HepG2 (cell line): ENCODE results near the gene GTF2A1. TPM values are rescaled to one million over a fixed set of nuclear protein-coding genes. Genes with fewer than 3 reads are reported as not detected.
A peak's percentile ranks its signal among the peaks of the same experiment; 100 is the strongest.

Experiments
- AFF4 ChIP-seq: sonication (generic); formaldehyde crosslinking; IDR thresholded peaks from 2 replicates; pipeline ENCODE4 v1.4.0; 2020; ENCODE audit warnings: missing genetic modification reagents
- FOXC1 ChIP-seq: sonication (generic); formaldehyde crosslinking; IDR thresholded peaks from 2 replicates; pipeline ENCODE4 v1.8.0; 2022; ENCODE audit warnings: mild to moderate bottlenecking, missing genetic modification reagents, borderline replicate concordance
- HNRNPK ChIP-seq: fragments of 200-400 bp; formaldehyde crosslinking; IDR thresholded peaks from 2 replicates; pipeline ENCODE4 v1.6.1; 2018; ENCODE audit warnings: low read length, low read depth, moderate library complexity, mild to moderate bottlenecking; ENCODE audit not compliant: poor library complexity, severe bottlenecking
- IRX3 ChIP-seq: sonication (generic); formaldehyde crosslinking; IDR thresholded peaks from 2 replicates; pipeline ENCODE4 v1.8.1; 2023; ENCODE audit warnings: mild to moderate bottlenecking, low read depth, missing genetic modification reagents, borderline replicate concordance
- KLF16 ChIP-seq, 2 experiments: sonication (generic) in 1 of 2; formaldehyde crosslinking in 1 of 2; IDR thresholded peaks; 2 replicates each; pipeline versions ENCODE4 v1.6.1 to v1.8.0; 2016 to 2023; ENCODE audit warnings: missing genetic modification reagents in 2 of 2, missing compliant biosample characterization in 1 of 2
- RBAK ChIP-seq: sonication (generic); formaldehyde crosslinking; IDR thresholded peaks from 2 replicates; pipeline ENCODE4 v1.5.1; 2020; ENCODE audit warnings: mild to moderate bottlenecking, missing genetic modification reagents
- SETDB1 ChIP-seq: sonication (generic); formaldehyde crosslinking; IDR thresholded peaks from 2 replicates; pipeline ENCODE4 v1.5.1; 2020; ENCODE audit warnings: missing genetic modification reagents, mild to moderate bottlenecking, borderline replicate concordance
- TRIM22 ChIP-seq: fragments of 450-650 bp; IDR thresholded peaks from 2 replicates; pipeline ENCODE4 v1.6.1; 2017
- USF2 ChIP-seq, 2 experiments: sonication (generic) in 1 of 2; formaldehyde crosslinking in 1 of 2; IDR thresholded peaks; 2 replicates each; pipeline versions ENCODE4 v1.5.1 to v1.6.1; 2011 to 2020; ENCODE audit warnings: borderline replicate concordance in 1 of 2, low read depth in 1 of 2, low read length in 1 of 2, mild to moderate bottlenecking in 1 of 2, missing genetic modification reagents in 1 of 2, moderate library complexity in 1 of 2
- XBP1 ChIP-seq: sonication (generic); formaldehyde crosslinking; IDR thresholded peaks from 2 replicates; pipeline ENCODE4 v1.5.0; 2020; ENCODE audit warnings: missing genetic modification reagents
- ZBTB3 ChIP-seq: sonication (generic); formaldehyde crosslinking; IDR thresholded peaks from 2 replicates; pipeline ENCODE4 v1.4.0; 2020; ENCODE audit warnings: low read depth, mild to moderate bottlenecking, moderate library complexity, missing genetic modification reagents, borderline replicate concordance
- ZMAT5 ChIP-seq: sonication (generic); formaldehyde crosslinking; IDR thresholded peaks from 2 replicates; pipeline ENCODE4 v1.5.0; 2020; ENCODE audit warnings: mild to moderate bottlenecking, low read depth, missing genetic modification reagents, borderline replicate concordance
- ZNF18 ChIP-seq: sonication (generic); formaldehyde crosslinking; IDR thresholded peaks from 2 replicates; pipeline ENCODE4 v1.8.0; 2022; ENCODE audit warnings: mild to moderate bottlenecking, missing genetic modification reagents; ENCODE audit not compliant: insufficient replicate concordance
- ZNF205 ChIP-seq: IDR thresholded peaks from 2 replicates; pipeline ENCODE4 v1.6.1; 2018; ENCODE audit warnings: missing biosample characterization, missing genetic modification reagents
- ZNF343 ChIP-seq: sonication (generic); formaldehyde crosslinking; IDR thresholded peaks from 2 replicates; pipeline ENCODE4 v1.4.0; 2020; ENCODE audit warnings: mild to moderate bottlenecking, missing genetic modification reagents
- ZNF431 ChIP-seq: sonication (generic); formaldehyde crosslinking; IDR thresholded peaks from 2 replicates; pipeline ENCODE4 v1.9.0; 2022; ENCODE audit warnings: missing genetic modification reagents, low read depth, mild to moderate bottlenecking, borderline replicate concordance
- ZNF549 ChIP-seq: sonication (generic); formaldehyde crosslinking; IDR thresholded peaks from 2 replicates; pipeline ENCODE4 v1.5.0; 2020; ENCODE audit warnings: missing genetic modification reagents
- ZNF740 ChIP-seq: sonication (generic); formaldehyde crosslinking; IDR thresholded peaks from 2 replicates; pipeline ENCODE4 v1.4.0; 2020; ENCODE audit warnings: missing genetic modification reagents
- polyA plus RNA-seq, 8 experiments: library from polyadenylated mRNA; depleted of rRNA in 3 of 8; stranded (reverse) in 7 of 8; unstranded in 1 of 8; fragments of >200 nt; fragmentation: Illumina TruSeq in 4 of 8; extraction: Trizol in 4 of 8; gene quantifications; 2 replicates each; pipeline versions ENCODE4 v1.2.1 to v1.2.3, GENCODE V29; 2011 to 2016; ENCODE audit warnings: low read depth in 4 of 8, missing spikeins in 1 of 8, mixed read lengths in 1 of 8; ENCODE audit not compliant: insufficient read depth in 1 of 8
- total RNA-seq, 5 experiments: library from RNA; depleted of rRNA; stranded (reverse); fragments of >200 nt; fragmentation: Illumina TruSeq; extraction: Trizol; gene quantifications; 2 replicates each; pipeline ENCODE4 v1.2.3, GENCODE V29; 2016; ENCODE audit warnings: low read depth in 1 of 5

Gene GTF2A1
- total and polyA plus RNA-seq, 2 of the 13 experiments (the other 11 are each of a cell fraction or from before 2014, with no cell fraction given), result 14.9 to 17.5 TPM

GRCh38 chr14:81165188-81165587, 55.6 kb downstream of the GTF2A1 start (continued):
- TF ChIP-seq FOXC1 (CRISPR knock-in tag) (no peak), ZNF18 (CRISPR knock-in tag) (no peak), ZNF549 (CRISPR knock-in tag) (peak; percentile 98), SETDB1 (CRISPR knock-in tag) (no peak), TRIM22 (no peak), RBAK (CRISPR knock-in tag) (no peak), ZMAT5 (CRISPR knock-in tag) (no peak), IRX3 (no peak), KLF16 (CRISPR knock-in tag; IDR thresholded peaks at IDR 0.05) (peak in 1 of 2 experiments; percentile 32; a peak in 1 of 4 replicates), ZNF343 (CRISPR knock-in tag) (no peak), ZNF740 (CRISPR knock-in tag) (no peak), USF2 (IDR thresholded peaks at IDR 0.05; ENCODE audit: low read depth, low read length) (no peak), USF2 (CRISPR knock-in tag; IDR thresholded peaks at IDR 0.05; ENCODE audit: borderline replicate concordance) (no peak), XBP1 (CRISPR knock-in tag) (no peak), ZNF431 (CRISPR knock-in tag) (no peak), ZBTB3 (CRISPR knock-in tag) (no peak), HNRNPK (no peak), AFF4 (CRISPR knock-in tag) (no peak), ZNF205 (CRISPR knock-in tag) (no peak)
